ENCODE measurements around the gene FBXL13.

Gene FBXL13

GRCh38 chr7:102836191-102836919 lies 238.2 kb downstream of the FBXL13 start:
- no peak for DNase-seq (ENCODE audit: low read depth)
- no peak for TF ChIP-seq CTCF (IDR thresholded peaks at IDR 0.05; ENCODE audit: control insufficient read depth, extremely low read depth, insufficient read depth)
- no peak overlapping the region for H3K4me3 ChIP-seq (ENCODE audit: low read depth, low read length)

GRCh38 chr7:102834999-102835398 lies 239.6 kb downstream of the FBXL13 start:
- no peak overlapping the region for H3K4me3 ChIP-seq (ENCODE audit: low read depth, low read length)
- DNase-seq (ENCODE audit: low read depth), result no peak
- no peak for TF ChIP-seq CTCF (IDR thresholded peaks at IDR 0.05; ENCODE audit: control insufficient read depth, extremely low read depth, insufficient read depth)

- TF ChIP-seq CTCF (IDR thresholded peaks at IDR 0.05; ENCODE audit: control insufficient read depth, extremely low read depth, insufficient read depth), result no peak
- DNase-seq (ENCODE audit: low read depth), result no peak
- H3K4me3 ChIP-seq (ENCODE audit: low read depth, low read length), result no peak overlapping the region
Observed at GRCh38 chr7:102834466-102834865, 240.1 kb downstream of the FBXL13 start.

- H3K4me3 ChIP-seq (ENCODE audit: low read depth, low read length), result no peak overlapping the region
- no peak for DNase-seq (ENCODE audit: low read depth)
- TF ChIP-seq CTCF (IDR thresholded peaks at IDR 0.05; ENCODE audit: control insufficient read depth, extremely low read depth, insufficient read depth), result no peak
Observed at GRCh38 chr7:102833343-102833742, 241.3 kb downstream of the FBXL13 start.

- TF ChIP-seq CTCF (IDR thresholded peaks at IDR 0.05; ENCODE audit: control insufficient read depth, extremely low read depth, insufficient read depth), result no peak
- H3K4me3 ChIP-seq (ENCODE audit: low read depth, low read length), result no peak overlapping the region
- no peak for DNase-seq (ENCODE audit: low read depth)
Observed at GRCh38 chr7:102832674-102833073, 241.9 kb downstream of the FBXL13 start.

GRCh38 chr7:102830197-102830596 lies 244.4 kb downstream of the FBXL13 start:
- no peak for DNase-seq (ENCODE audit: low read depth)

More at GRCh38 chr7:102830197-102830596, 244.4 kb downstream of the FBXL13 start:
- H3K4me3 ChIP-seq (ENCODE audit: low read depth, low read length), result no peak overlapping the region
- no peak for TF ChIP-seq CTCF (IDR thresholded peaks at IDR 0.05; ENCODE audit: control insufficient read depth, extremely low read depth, insufficient read depth)
